HG02943 (cell line): Measurements from ENCODE around the gene ECI2.
"Not testable (repeated sequence)": the region's sequence is repeated elsewhere in the genome, so short reads cannot be mapped to it uniquely, and the experiment has no call there.

ENCODE experiments used
- ATAC-seq: cut with Tn5 transposase; IDR thresholded peaks from one replicate; pipeline ENCODE4 v1.9.1; 2021; ENCODE audit warnings: mild to moderate bottlenecking, low read depth, moderate library complexity; ENCODE audit not compliant: unreplicated experiment

Gene ECI2

DNA sequence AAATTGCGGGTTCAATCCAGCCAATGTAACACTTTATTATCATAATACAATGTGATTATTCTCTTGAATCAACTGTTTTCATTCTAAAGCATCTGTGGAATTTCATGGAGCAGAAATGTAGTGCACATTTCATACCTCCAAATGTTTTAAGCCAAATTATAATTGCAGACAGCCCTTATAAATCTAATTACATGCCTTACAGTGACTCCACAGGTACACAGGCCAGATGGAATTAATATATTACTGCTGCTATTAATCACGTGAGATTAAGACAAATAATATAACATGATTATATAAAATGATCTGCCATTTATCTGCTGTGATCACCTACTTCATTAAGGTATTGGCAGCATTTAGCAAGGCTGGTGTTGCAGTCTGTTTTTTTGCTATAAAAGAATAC is 9.7 kb upstream of the ECI2 start:
- ATAC-seq: no peak

- ATAC-seq: no peak
These were observed 3.9 kb upstream of the ECI2 start for GRCh38 chr6:4139272-4139671.

DNA sequence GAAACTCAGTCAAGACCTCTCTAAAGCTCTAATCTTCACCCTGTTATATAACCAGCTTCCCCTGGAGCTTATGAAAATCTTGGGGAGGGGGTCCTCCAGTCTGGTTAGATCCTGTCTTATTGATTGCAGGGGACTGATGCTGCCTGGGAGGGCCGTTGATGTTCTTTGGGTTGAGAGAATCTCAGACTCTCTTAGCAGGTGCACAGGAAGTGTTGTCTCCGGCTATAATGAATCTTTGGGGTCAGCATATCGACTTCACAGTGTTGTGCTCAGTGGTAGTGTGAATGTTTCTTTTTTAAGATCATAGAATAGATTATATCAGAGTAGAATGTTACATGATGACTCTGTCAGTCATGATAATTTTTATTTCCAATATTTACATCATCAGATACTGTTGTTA is 2.8 kb upstream of the ECI2 start:
- ATAC-seq: no peak

DNA sequence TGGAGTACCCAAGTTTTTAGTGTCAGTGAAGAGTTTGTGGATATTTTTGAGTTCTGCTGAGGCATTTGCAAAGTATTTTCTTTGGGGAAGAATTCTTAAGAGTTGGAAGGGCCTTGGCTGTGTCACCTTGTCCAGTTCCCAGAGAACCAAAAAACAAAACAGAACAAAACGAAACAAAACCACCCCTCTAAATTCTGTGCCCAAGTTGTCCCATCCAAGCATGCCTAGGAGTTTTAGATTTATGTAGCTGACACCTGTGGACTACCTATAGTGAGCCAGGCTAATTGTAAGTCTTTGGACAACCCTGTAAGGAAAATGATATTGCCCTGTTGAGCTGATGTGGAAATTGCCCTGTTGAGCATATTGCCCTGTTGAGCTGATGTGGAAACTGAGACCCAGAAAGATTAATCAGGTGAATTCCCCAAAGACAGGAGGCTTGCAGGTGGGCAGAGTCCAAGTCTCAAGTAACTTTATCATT is 1.0 kb upstream of the ECI2 start:
- ATAC-seq: no peak

DNA sequence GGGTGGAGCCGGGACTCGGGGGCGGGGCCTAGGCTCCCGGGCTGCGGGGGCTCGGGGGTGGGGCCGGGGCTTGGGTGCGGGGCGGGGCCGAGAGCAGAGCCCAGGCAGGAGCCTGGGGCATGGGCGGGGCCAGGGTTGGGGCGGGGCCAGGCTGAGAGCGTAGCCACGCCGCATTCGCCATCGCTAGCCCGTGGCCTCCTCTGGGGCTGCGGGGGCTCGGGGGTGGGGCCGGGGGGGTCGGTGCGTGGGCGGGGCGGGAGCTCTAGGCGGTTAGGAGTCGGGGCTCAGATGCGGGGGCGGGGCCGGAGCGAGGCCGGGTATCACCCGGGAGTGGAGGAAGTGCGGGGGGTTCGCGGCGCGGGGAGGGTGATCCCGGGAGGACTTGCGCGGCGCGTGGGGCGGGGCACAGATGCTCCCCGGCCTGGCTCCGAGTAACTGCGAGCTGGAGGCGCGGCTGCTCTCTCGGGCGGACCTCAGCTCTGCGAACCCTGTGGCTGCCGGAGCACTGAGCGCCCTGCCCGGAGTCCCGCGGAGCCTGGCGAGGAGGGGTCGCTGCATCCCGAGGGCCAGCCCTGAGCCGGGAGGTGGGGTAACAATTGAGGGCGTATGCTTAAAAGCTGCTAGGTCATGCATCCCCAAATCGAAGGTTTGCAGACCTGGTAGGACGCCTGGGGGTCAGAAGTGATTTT is 434 bp upstream of the ECI2 start:
- peak; percentile 50 for ATAC-seq

DNA sequence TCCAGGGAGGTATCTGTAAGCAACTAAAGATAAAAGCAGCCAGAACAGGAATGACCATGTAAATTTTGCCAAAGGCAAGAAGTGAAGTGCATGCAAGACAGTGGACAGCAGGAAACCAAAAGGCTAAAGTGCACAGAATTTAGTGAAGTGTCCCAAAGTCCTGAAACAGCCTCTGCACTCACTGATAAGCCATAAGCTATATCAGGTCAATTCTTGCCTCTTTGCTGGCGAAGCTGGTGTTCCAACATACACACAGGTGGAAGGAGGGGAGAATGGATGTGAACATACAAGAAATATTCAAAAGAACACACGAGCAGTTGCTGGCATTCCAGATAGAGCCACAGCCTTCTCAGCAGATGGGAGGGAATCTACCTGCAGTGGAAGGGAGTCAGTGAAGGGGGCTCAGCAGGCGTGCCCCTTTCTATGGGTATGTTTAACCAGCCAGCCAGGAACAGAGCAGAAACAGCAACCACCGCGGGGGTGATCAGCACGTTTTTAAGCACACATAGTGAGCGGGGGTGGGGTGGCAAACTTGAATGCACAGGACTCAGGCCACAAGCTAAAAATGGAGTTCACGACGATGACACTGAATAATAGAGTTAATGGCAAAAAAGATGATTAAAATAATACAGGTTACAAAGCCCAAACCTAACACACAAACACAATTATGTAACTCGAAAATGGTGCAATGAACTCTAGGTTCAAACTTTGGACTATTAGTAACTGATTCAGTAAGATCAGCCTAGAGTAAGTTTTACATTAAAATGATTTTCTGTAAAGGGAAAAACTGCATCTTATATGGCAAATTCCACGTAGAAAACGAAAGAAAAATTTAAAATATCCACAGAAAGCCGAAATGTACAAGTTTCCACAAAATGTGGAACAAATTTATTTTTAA is 1.2 kb downstream of the ECI2 start:
- ATAC-seq: no peak

GRCh38 chr6:4130357-4130987 is 4.9 kb downstream of the ECI2 start:
- no peak for ATAC-seq

DNA sequence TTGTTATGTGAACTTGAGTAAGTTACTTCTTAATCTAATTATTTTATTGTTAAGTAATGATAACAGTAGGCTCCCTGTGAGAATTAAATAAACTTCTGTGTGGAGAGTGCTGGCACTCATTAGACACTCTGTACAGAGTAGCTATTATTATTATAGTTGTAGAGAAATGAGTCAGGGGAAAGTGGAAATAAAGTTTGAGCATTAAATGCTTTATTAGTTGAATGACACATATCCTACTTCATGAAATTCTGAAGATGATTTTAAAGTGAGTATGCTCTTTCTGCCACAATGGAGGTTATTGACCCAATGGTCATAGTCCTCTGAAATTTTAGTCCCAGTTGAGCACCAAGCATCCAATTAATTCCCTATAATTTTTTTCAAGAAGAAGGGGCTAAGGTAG is 5.9 kb downstream of the ECI2 start:
- ATAC-seq: no peak

- ATAC-seq: no peak
These were observed 6.6 kb downstream of the ECI2 start for GRCh38 chr6:4128748-4129147.

- no peak for ATAC-seq
These were observed 7.3 kb downstream of the ECI2 start for GRCh38 chr6:4128072-4128471.

GRCh38 chr6:4125933-4126864 is 9.2 kb downstream of the ECI2 start:
- ATAC-seq: no peak

- ATAC-seq: no peak
These were observed 9.9 kb downstream of the ECI2 start for GRCh38 chr6:4125500-4125899.

GRCh38 chr6:4124351-4124750 is 11.0 kb downstream of the ECI2 start:
- no peak for ATAC-seq

- no peak for ATAC-seq
These were observed 19.6 kb downstream of the ECI2 start for GRCh38 chr6:4115741-4116140.

- ATAC-seq: no peak
These were observed 21.3 kb downstream of the ECI2 start for GRCh38 chr6:4114123-4114522.

DNA sequence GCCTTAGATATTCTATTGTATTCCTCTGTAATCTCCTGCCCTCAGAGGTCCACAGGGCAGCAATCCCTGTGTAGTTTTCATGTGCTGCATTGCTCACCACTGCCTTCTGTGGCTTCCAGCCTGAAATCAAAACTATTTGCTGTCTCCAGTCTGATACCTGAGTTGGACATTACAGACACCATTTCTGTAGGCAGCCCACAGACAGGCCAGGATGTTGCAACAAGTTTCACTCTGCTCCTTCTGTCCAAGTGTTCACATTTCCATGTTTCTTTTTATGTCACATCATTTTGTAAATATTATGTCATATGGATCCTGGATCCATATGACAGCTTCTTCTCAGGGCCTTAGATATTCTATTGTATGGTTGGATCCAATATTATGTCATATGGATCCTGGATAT is 21.7 kb downstream of the ECI2 start:
- no peak for ATAC-seq

DNA sequence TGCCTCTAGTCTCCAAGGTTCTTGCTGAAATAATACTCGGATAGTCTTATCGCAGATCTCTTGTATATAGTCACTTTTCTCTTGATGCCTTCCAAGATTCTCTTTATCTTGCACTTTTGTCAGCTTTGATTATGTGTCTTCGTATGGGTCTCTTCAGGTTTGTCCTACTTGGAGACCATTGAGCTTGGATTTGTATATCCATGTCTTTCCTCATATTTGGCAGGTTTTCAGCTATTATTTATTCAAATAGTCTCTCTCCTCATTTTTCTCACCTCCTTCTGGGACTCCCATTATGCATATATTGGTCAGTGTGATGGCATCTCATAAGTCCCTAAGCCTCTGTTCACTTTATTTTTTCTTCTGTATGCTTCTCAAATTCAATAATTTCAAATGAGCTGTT is 23.0 kb downstream of the ECI2 start:
- ATAC-seq: no peak

DNA sequence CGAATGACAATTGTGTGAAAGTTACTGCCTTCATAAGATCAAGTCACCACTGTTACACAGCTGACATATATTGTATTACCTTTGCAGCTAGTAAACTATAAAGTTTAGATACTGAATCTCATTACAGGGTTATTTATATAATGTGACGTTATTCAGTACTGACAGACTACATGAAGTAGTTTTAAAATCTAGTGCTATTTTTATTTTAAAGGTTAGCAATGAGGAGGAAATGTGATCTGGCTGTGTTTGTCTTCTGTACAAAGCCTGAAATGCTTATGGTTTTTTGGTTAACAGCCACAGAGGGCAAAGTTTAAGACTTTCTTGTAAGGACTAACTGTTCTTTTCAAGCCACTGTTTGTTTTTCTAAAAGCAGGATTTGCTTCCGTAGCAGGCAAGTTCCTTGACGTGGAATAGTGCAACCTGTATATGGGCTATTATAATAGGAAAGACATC is 26.0 kb downstream of the ECI2 start:
- ATAC-seq: not testable (repeated sequence)

- no peak for ATAC-seq
These were observed 26.7 kb downstream of the ECI2 start for GRCh38 chr6:4108561-4109093.

DNA sequence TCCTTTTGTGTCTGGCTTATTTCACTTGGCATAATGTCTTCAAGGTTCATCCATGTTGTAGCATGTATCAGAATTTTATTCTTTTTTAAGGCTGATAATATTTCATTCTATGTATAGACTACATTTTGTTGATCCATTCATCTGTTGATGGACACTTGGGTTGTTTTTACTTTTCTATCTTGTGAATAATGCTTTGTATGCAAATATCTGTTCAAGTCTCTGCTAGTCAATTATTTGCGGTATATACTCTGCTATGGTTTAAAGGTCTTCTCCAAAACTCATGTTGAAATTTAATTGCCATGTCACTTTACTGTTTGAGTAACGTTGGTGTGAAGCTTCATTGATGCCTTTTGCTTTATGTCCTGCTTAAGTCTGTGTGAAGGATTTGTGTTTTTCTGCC is 27.5 kb downstream of the ECI2 start:
- ATAC-seq: no peak
